ENCODE results near the gene POU5F1. TPM values are rescaled to one million over a fixed set of nuclear protein-coding genes. Genes with fewer than 3 reads are reported as not detected.

POU5F1 gene
- polyA plus RNA-seq, 1 donor (not counting 4 experiments of a cell fraction or from before 2014, with no cell fraction given) = 1.6 TPM

GRCh38 chr6:31114541-31114878 is 56.0 kb downstream of the POU5F1 start, which contains the start of gene PSORS1C1:
Gene PSORS1C1 (plus strand): TSS chr6:31114800. CDS start chr6:31129633, 14,833 bp downstream.
- peaks cover 35% of the 10 kb centered on the region for H3K79me2 ChIP-seq (ENCODE audit: control insufficient read depth, insufficient read depth, low read length)
- peak within 1 kb of the TSS; percentile 91 for H3K27ac ChIP-seq (ENCODE audit: control insufficient read depth, insufficient read depth, low read length)
- H3K9me1 ChIP-seq (ENCODE audit: control insufficient read depth, extremely low read depth, insufficient read depth, low read length) = no peaks in the 10 kb centered on the region
- H3K4me3 ChIP-seq (ENCODE audit: control insufficient read depth in 2 of 3, extremely low read depth in 1 of 3, insufficient read depth in 2 of 3, low read depth in 1 of 3, low read length in 3 of 3) = peak within 1 kb of the TSS; percentile 57 to 85 (median 82)
- H3K4me1 ChIP-seq (ENCODE audit: control insufficient read depth, extremely low read depth, insufficient read depth, low read length) = peaks cover 38% of the 10 kb centered on the region
- dilution Hi-C loops (cut with MboI; ENCODE audit: extremely low pct_ligation_motif_present, low sequenced_read_pairs) = no loop called here
- no peaks in the 10 kb centered on the region for H3K9me3 ChIP-seq (ENCODE audit: control insufficient read depth, low read depth, low read length)
- peak within 1 kb of the TSS; percentile 89 for H3K9ac ChIP-seq (ENCODE audit: control insufficient read depth, extremely low read depth, insufficient read depth, low read length)
- FAIRE-seq (peak; percentile 97), DNase-seq (ENCODE audit: low read depth, low spot score) (peak; percentile 88)
- no peak for TF ChIP-seq CTCF (optimal IDR thresholded peaks at IDR 0.05 in 1 of 3, IDR thresholded peaks at IDR 0.05 in 1 of 3, conservative IDR thresholded peaks at IDR 0.05 in 1 of 3; ENCODE audit: extremely low read depth in 1 of 3, insufficient read depth in 2 of 3, low read length in 3 of 3)
- peak within 1 kb of the TSS; percentile 99 for H3K4me2 ChIP-seq (ENCODE audit: control insufficient read depth, extremely low read depth, insufficient read depth, low read depth, low read length)
- no peaks in the 10 kb centered on the region for H4K20me1 ChIP-seq (ENCODE audit: control insufficient read depth, extremely low read depth, insufficient read depth, low read length)
- no peaks in the 10 kb centered on the region for H3K27me3 ChIP-seq (ENCODE audit: control insufficient read depth, extremely low read depth, insufficient read depth, low read length)
- H3K36me3 ChIP-seq (ENCODE audit: control insufficient read depth in 2 of 2, extremely low read depth in 1 of 2, insufficient read depth in 2 of 2, low read length in 2 of 2) = peaks cover 8 to 10% of the 10 kb centered on the region in 2 experiments
- peak within 1 kb of the TSS; percentile 76 for H2AFZ ChIP-seq (ENCODE audit: control insufficient read depth, low read length)

Small RNAs within 50 kb of the gene (small RNA-seq; reads per million reads assigned to genes)
- 0 reads per million in 3 experiments for gene POLR2LP1 (ENCODE audit: insufficient read length in 3 of 3, low read depth in 3 of 3, low replicate concordance in 1 of 3)

Other genes with a start within 250 kb of the POU5F1 start
- gene SFTA2, start 238.5 kb downstream of the POU5F1 start, polyA plus RNA-seq = not detected in 3 replicates
- 0.05 TPM in 1 of 3 replicates, not detected in the others for gene MUCL3, start 229.7 kb downstream of the POU5F1 start, polyA plus RNA-seq
- not detected in 3 replicates for gene MUC21, start 187.0 kb downstream of the POU5F1 start, polyA plus RNA-seq
- not detected in 3 replicates for gene MUC22, start 160.2 kb downstream of the POU5F1 start, polyA plus RNA-seq
- gene C6orf15, start 58.1 kb downstream of the POU5F1 start, polyA plus RNA-seq = 0.08 to 0.35 TPM (median 0.30 TPM) in 3 replicates
- gene PSORS1C1, start 55.9 kb downstream of the POU5F1 start, polyA plus RNA-seq = 3.6 to 9.4 TPM (median 5.7 TPM) in 3 replicates
- gene CDSN, start 50.2 kb downstream of the POU5F1 start, polyA plus RNA-seq = 4.0 to 8.3 TPM (median 5.0 TPM) in 3 replicates
- not detected in 3 replicates for gene PSORS1C2, start 31.6 kb downstream of the POU5F1 start, polyA plus RNA-seq
- gene CCHCR1, start 12.9 kb downstream of the POU5F1 start, polyA plus RNA-seq = 7.0 to 8.4 TPM (median 7.5 TPM) in 3 replicates
- gene TCF19, start 12.1 kb downstream of the POU5F1 start, polyA plus RNA-seq = 2.5 to 9.4 TPM (median 7.4 TPM) in 3 replicates
- gene HLA-C, start 101.4 kb upstream of the POU5F1 start, polyA plus RNA-seq = 329 to 536 TPM (median 330 TPM) in 3 replicates
- 265 to 656 TPM (median 312 TPM) in 3 replicates for gene HLA-B, start 186.5 kb upstream of the POU5F1 start, polyA plus RNA-seq
- 59.9 to 81.8 TPM (median 67.7 TPM) in 3 replicates for gene MICA, start 232.9 kb upstream of the POU5F1 start, polyA plus RNA-seq